Fibroblast of skin of right quadriceps (primary cell): ENCODE results near the gene HAUS8.
"Not testable (repeated sequence)": the region's sequence is repeated elsewhere in the genome, so short reads cannot be mapped to it uniquely, and the experiment has no call there.

ENCODE experiments used
- DNase-seq: peaks from one replicate; pipeline ENCODE4 v3.0.0-alpha.2; 2013

HAUS8 gene

DNA sequence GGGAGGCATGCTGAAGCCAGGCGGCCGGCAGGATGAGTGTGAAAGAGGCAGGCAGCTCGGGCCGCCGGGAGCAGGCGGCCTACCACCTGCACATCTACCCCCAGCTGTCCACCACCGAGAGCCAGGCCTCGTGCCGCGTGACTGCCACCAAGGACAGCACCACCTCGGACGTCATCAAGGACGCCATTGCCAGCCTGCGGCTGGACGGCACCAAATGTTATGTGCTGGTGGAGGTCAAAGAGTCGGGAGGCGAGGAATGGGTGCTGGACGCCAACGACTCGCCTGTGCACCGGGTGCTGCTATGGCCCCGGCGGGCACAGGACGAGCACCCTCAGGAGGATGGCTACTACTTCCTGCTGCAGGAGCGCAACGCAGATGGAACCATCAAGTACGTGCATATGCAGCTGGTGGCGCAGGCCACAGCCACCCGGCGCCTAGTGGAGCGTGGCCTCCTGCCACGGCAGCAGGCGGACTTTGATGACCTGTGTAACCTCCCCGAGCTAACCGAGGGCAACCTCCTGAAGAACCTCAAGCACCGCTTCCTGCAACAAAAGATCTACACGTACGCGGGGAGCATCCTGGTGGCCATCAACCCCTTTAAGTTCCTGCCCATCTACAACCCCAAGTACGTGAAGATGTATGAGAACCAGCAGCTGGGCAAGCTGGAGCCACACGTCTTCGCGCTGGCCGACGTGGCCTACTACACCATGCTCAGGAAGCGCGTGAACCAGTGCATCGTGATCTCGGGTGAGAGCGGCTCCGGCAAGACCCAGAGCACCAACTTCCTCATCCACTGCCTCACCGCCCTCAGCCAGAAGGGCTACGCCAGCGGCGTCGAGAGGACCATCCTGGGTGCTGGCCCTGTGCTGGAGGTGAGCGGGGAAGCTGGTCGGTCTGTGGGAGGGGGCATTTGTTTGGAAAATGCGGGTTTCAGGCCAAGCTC, 26.7 kb upstream of the HAUS8 start:
- DNase-seq, result no peak

DNA sequence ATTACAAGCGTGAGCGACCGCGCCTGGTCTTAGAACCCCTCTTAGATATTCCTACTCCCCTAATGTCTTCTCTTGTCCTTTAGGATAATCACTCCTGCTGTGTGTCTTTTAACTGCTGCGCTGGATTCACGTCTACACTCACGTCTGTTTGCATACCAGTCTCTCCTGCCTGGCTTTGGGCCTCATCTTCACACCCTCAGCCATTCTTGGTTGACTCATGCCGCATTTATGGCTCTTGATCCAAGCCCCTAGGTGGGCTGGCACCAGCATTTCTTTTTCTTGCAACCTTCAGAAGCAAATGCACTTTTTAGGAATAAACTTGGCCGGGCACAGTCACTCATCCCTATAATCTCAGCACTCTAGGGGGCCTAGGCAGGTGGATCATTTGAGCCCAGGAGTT, 23.1 kb upstream of the HAUS8 start:
- no peak for DNase-seq

DNA sequence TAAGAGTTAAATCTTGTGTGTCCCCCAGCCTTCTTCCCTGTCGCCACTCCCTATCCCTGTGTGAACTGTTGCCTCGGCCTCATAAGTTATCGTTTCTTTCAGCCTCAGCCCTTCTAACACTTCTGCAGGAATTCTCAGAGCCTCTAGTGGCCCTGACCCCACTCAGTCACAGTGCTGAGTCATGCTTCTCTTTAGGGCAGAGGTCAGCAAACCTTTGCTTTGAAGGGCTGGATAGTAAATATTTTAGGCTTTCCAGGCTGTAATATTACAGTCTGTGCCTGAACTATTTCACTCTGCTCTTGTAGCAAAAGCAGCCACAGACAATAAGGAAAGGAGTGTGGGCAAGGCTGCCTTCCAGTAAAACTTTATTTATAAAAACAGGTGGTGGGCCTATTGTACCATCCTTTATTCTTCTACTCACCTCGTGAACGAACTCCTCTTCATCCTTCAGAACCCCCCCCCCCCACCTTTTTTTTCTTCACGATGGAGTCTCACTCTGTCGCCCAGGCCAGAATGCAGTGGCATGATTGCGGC, 22.4 kb upstream of the HAUS8 start:
- no peak for DNase-seq

DNA sequence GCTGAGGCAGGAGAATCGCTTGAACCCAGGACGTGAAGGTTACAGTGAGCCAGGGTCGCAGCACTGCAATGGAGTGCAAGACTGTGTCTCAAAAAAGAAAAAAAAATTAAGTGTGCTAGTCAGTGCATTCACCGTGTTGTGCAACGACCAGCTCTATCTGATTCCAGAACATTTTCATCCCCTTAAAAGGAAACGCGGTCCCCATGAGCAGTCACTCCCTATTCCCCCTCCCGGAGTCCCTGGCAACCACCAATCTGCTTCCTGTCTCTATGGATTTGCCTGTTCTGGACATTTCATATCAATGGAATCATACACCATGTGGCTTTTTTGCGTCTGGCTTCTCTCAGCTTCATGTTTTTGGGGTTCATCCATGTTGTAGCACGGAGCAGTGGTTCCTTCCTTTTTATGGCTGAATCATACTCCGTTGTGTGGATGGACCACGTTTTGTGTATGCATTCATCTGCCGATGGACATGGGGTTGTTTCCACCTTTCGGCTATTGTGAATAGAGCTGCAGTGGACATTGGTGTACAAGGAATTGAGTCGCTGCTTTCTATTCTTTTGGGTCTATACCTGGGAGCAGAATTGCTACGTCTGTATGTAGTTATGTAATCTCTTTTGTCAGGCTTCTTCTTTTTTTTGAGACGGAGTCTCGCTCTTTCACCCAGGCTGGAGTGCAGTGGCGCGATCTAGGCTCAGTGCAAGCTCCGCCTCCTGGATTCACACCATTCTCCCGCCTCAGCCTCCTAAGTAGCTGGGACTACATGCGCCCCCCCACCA, 20.1 kb upstream of the HAUS8 start:
- DNase-seq, result peak; percentile 68

DNA sequence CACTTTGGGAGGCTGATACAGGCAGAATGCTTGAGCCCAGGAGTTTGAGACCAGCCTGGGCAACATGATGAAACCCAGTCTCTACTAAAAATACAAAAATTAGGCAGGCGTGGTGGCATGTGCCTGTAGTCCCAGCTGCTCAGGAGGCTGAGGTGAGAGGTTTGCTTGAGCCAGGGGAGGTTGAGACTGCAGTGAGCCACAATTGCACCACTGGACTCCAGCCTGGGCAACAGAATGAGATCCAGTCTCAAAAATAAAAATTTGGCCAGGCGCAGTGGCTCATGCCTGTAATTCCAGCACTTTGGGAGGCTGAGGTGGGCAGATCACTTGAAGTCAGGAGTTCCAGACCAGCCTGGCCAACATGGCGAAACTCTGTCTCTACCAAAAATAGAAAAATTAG, 19.4 kb upstream of the HAUS8 start:
- not testable (repeated sequence) for DNase-seq

DNA sequence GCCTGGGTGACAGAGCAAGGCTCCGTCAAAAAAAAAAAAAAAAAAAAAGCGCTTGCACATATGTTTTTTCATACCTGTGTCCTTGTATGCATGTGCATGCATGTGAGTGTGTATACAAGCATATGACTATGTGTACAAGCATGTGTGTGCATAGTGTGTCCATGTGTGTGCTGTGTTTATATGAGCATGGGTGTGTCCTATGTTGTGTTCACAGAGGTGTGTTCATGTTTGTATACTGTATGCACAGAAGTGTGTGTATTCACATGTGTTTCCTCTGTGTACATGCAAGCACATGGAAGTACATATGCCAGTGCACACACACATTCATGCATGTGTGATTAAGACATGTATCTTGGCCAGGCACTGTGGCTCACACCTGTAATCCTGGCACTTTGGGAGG, 17.4 kb upstream of the HAUS8 start:
- DNase-seq, result no peak

DNA sequence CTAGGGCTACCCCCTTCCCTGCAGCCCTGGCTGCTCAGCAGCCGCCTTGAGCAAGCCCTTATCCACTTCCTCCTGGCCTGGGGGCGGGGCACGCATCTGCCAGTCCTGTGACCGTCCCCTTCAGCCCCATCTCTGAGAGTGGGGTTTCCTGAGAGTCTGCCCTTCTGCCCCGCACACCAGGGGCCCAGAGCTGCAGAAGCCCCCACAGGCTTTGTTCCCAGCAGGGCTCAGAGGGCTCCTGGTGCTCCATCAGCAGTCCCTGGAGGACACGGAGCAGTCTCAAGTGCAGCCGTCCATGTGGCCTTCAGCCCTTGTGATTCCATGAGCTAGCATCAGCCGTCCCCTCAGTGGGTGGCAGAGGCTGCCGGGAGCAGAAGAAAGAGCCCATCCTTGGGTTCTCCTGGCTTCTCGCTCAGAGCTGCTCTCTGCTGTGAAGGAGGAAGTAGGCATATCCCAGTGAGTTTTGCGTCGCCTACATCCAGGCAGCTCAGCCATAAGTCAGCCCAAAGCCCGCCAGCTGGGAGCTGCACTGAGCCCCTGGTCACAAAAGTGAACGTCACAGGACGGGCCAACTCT, 16.6 kb upstream of the HAUS8 start:
- no peak for DNase-seq

DNA sequence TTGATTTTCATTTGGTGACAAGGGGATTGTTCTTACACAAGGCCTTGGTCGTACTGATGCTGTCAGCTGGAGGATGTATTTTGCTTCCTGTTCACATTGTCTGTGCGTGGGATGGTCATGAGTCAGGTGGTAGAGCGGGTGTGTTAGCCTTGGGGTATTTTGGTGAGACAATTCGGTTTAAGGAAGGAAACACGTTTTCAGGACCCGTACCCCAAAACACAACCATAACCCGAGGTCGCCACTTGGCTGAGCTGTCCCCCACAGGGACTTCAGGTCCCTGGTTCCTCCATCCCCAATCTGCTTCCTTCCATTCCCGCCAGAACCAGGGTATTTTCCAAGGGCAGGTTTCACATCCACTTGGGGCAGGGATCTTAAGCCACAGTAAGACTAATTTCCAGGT, 15.3 kb upstream of the HAUS8 start:
- DNase-seq, result no peak

DNA sequence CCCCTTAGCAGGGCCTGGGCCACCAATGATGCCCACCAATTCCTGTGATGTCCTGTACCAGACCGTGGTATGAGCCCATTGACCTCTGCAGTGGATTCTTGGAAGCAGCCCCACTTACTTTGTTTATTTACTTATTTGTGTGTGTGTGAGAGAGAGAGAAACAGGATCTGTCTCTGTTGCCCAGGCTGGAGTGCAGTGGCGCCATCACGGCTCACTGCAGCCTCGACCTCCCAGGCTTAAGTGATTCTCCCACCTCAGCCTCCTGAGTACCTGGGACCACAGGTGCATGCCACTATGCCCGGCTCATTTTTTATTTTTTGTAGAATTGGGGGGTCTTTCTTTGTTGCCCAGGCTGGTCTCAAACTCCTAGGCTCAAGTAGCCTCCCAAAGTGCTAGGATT, 13.3 kb upstream of the HAUS8 start:
- no peak for DNase-seq

DNA sequence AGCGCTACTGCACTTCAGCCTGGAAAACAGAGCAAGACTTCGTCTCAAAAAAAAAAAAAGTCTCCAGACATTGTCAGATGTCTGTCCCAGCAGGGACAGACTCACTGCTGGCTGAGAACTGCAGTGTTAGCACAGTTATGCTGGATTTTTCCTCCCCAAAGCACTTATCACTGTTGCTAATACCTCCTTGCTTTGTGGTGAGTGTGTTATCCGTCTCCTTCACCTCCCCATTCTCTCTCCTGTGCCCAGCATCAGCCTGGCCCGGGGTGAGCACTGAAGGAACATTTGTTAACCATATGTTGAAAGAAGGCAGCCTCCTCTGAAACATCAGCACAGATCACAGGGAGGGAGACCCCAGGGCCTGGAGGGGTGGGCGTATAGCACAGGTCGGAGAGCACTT, 11.6 kb upstream of the HAUS8 start:
- no peak for DNase-seq

DNA sequence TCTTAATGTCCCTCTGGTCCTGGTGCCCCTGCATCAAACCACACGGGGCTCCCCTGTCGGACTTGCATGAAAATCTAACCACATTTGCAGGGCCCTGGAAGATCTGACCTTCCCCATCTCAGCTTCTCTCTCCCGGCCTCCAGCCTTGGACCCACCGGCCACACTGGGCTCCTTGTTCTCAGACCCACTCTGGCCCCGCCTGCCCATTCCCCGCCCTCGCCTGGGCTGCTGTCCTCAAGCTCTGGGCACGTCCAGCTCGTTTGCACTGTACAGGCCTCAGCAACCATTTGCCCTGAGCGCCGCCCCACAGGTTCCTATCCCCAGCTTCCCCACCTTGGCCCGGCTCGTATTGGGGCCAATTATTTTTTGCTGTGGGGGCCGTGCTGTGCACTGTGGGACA, 10.9 kb upstream of the HAUS8 start:
- no peak for DNase-seq

DNA sequence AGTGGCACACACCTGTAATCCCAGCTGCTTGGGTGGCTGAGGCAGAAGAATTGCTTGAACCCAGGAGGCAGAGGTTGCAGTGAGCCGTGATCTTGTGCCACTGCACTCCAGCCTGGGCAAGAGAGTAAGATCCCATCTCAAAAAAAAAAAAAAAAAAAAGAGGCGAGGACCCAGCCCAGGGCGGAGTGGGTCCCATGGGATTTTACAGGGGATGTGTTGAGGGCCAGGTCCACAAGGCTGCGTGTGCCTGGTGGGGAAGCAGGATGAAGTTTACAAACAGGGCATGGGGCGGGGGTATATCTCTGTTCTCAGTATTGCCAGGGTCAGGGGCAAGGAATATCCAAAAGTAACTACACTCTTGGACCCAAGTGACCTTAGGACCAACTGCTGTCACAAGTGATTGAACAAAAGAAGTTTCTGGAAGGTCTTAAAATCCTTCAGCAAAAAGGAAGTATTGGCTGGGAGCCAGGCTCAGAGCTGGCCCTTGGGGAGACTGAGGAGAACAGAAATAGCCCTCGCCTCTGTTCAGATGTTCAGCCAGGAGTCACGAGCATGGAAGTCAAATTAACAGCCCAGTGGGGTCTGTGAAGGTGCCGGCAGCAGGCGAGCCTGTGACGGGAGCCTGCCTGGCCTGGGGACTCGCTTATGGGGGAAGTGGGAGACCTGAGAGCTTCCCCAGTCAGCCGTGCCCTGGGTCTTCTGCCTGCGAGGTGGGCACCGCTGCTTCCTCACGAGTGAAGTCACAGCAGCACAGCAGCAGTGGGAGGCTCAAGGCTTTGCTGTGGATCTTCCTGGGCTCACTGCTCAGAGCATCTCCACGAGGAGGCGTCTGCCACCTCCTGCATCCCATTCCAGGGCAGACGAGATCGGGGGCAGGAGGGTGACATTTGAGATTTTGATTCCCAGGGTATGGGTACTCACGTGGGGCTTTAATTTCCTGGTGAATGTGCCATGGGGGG, 6.7 kb upstream of the HAUS8 start:
- no peak for DNase-seq

DNA sequence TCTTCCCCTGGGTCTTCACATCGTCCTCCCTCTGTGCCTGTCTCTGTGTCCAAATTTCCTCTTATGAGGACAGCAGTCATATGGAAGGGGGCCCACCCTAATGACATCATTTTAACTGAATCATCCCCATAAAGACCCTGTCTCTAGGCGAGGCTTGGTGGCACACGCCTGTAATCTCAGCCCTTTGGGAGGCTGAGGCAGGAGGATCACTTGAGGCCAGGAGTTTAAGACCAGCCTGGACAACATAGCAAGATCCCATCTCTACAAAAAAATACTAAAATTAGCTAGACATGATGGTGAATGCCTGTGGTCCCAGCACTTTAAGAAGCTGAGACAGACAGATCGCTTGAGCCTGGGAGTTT, 5.2 kb upstream of the HAUS8 start:
- no peak for DNase-seq

DNA sequence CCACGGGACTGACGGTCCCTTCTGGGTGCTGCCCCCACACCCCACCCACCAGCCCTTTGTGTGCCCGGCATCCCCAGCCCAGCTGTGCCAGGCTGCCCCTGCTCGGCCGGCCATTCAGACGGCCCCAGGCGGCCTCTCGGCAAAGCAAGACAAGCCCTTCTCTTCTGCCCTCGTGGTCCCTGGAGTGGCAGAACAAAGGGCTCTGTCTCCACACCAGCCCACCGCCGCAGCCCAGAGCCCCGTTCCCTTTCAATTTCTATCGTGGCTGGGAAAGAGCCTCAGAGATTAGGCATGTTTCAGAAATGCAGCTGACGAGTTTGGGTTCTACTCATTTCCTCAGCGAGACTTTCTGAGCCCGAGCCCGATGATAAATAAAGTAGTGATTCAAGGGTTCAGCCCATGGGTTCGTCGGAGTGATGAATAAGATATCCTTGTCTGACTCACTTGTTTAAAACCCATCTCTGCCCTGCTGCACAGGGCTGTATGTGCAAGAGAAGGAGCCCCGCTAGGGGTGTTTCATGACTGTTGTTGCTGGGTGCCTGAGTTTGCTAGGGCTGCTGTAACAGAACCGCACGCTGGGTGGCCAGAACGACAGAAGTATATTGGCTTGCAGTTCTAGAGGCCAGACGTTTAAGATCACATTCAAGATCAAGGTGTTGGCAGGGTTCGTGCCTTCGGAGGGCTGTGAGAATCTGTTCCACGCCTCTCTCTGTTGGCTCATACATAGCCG, 4.6 kb upstream of the HAUS8 start:
- peak; percentile 99 for DNase-seq

DNA sequence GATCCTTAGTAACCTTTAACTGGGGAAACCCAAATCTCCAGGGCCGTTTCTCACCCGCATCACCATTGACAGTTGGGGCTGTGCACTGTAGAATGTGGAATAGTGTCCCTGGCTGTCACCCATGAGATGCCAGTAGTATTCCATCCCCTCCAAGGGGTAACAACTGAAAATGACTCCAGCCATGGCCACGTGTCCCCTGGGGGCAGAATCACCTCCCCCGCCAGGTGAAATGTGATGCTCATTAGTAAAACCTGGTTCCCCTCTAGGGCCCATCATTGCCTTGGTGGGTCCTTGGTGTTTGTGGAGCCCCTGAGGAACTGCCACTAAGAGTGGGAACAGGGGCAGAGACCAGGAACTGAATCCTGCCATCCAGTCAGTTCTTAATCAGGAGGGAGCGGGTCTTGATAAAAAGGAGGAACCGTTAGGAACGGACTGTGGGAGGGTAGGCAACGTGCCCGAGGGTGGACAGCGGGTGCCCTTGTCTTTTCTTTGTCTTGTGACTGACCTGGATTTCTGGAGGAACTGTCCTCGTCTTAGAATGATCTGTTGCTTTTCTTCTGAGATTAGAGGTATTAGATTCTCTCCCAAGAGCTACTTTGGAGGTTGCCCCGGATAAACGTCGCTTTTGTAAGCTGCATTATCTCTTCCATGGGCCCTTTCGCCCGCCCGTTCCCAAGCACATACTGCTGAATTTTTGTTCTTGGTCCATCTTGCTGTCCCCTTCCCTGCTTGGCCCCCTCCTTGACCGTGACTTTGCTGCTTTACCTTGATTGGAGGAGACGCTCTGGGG, 3.9 kb upstream of the HAUS8 start:
- no peak for DNase-seq

DNA sequence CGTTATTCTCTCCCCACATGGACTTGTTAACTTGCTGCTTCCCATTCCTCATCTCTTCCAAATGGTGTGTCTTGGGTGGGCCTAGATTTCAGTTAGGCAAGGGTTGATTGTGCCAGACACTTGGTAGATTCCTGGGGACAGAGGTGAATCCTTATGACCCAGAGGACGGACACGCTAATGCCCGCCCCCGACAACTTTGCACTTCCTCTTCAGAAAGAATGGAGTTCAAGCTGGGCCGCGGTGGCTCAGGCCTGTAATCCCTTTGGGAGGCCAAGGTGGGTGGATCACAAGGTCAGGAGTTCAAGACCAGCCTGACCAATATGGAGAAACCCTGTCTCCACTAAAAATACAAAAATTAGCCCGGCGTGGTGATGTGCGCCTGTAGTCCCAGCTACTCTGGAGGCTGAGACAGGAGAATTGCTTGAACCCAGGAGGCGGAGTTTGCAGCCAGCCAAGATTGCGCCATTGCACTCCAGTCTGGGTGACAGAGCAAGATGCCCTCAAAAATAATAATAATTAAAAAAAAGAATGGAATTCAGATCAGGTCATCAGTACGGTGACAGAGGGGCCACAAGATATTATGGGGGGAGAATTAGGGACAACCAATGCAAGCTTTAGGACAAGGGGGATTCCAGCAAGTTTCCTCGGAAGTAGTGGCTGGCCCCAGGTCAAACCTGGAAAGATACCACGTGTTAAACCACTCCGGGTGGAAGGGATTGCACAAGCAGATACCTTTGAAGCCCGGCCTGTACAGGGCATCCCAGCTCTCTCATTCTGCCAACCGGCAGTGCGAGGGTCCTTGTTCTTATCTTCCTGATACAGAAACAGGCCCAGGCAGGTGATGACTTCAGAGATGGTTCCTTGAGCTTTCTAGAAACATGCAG, 3.0 kb upstream of the HAUS8 start:
- DNase-seq, result no peak

DNA sequence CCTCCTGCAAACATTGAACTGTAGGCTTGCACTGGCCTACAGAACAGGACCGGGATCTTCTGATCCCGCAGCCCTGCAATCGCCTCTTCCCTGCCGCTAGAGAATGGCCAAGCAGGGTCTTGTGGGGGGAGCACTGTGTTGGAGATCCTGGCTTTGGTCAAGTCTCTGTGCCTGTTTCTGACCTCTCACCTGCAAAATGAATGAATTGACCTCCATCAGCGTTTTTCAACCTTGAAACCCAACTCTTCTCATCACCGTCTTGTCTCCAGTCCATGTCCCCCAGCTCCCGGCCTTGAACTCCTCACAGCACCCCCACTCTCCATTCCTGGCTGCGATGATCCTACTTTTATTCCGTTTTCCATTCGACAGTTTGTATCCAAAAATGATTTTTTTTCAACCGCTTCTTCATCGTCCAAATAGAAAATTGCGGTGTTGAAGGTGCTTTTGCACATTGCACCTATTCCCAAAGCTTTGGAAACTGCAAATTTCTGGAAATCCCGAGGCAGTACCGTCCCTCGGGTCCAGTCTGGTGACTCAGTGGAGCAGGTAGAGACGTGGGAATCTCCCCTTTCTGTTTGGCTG, 2.3 kb upstream of the HAUS8 start:
- DNase-seq, result no peak

DNA sequence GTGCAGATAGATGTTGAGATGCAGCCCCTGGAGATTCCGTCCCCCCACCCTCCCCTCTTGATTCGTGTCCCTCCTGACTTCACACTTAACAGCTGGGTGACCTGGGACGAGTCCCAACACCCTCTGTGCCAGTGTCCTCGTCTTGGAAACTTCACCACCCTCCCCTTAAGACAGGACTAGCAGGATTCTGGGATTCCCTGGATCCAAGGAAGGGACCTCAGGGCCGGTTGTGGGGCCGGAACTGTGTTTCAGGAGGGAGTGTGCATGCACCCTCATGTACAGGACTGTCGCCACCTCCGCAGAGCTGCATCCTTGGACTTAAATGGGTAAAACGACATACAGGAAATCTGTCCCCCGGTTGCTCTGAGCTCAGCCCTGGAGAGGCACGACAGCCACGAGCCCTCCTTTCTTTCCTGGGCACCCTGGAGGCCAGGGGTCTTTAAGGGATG, 1.3 kb upstream of the HAUS8 start:
- DNase-seq, result no peak

DNA sequence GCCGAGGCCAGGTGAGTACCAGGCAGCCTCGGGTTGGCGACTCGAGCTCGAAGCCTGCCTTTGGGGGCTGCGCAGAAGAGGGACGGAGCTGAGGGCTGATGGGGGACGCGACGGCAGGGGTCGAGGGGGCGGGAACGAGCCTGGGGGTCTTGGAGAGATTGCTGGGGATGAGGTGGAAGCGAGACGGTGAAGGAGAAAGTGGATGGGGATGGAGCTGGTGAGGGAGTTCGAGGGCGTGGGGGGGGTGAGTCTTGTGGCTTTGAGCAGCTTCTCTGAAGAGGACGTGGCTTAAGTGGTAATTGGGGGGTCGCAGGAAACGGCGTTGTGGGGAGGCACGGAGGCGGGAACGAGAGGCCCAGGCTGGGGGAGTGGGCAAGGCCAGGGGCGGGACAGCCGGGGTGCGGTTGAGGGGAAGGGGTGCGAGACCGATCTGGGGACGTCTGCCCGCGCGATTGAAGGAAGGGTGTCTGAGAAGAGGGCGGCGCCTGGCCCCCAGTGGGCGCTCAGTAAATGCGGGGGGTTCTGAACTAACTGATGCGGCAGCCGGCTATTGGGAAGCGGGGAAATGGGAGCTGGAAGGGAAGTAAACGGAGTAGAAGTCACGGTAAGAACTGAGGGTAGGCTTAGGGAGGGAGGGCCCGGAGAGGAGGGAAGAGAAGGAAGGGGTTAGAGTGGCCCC, 751 bp upstream of the HAUS8 start:
- peak; percentile 54 for DNase-seq
